B cell (primary cell): ENCODE measurements around the gene ITPR2. TPM values are rescaled to one million over a fixed set of nuclear protein-coding genes. Genes with fewer than 3 reads are reported as not detected.

ENCODE experiments used
- ATAC-seq: fragments of 200-7000 bp; cut with Tn5 transposase; one replicate; pipeline ENCODE4 v1.10.0; 2021; ENCODE audit warnings: low read depth, mild to moderate bottlenecking, moderate number of reproducible peaks, moderate library complexity
- CTCF ChIA-PET: fragments of 350-600 bp; sonication (Branson Sonifier 250); formaldehyde crosslinking; loops from one replicate; lab custom pipeline; 2021; ENCODE audit warnings: antibody characterized with exemption, inconsistent platforms; lab: Charles Lee
- POLR2A ChIA-PET: fragments of 350-600 bp; sonication (Branson Sonifier 250); formaldehyde crosslinking; loops from one replicate; lab custom pipeline; 2021; ENCODE audit warnings: antibody characterized with exemption; lab: Charles Lee
- DNase-seq: peaks from one replicate; pipeline ENCODE4 v3.0.0; 2013
- H2AFZ ChIP-seq: 2 replicates; pipeline ENCODE4 v1.6.1; 2012; ENCODE audit warnings: mild to moderate bottlenecking, low read depth, low read length; ENCODE audit not compliant: insufficient read depth, poor library complexity, severe bottlenecking
- H3K27ac ChIP-seq, 2 donors: 1 replicate in 1 of 2; 2 replicates in 1 of 2; pipeline ENCODE4 v1.5.1; 2012 to 2013; ENCODE audit warnings: low read length in 2 of 2, mild to moderate bottlenecking in 2 of 2, moderate library complexity in 1 of 2
- H3K27me3 ChIP-seq, 4 experiments: fragments of 200-600 bp in 1 of 4; sonication (generic) in 1 of 4; replicated peaks in 1 of 4; 1 replicate in 2 of 4; 2 replicates in 2 of 4; pipeline versions ENCODE4 v1.6.1 to v1.7.0; 2013 to 2016; ENCODE audit warnings: low read length in 3 of 4, mild to moderate bottlenecking in 2 of 4, mixed read lengths in 1 of 4, moderate library complexity in 1 of 4; ENCODE audit not compliant: insufficient read depth in 4 of 4, control insufficient read depth in 3 of 4; ENCODE audit errors: control extremely low read depth in 1 of 4
- H3K36me3 ChIP-seq, 2 experiments: replicated peaks in 1 of 2; 1 replicate in 1 of 2; 2 replicates in 1 of 2; pipeline versions ENCODE4 v1.6.1 to v1.7.1; 2013; ENCODE audit warnings: low read length in 1 of 2; ENCODE audit not compliant: insufficient read depth in 2 of 2, control insufficient read depth in 1 of 2; ENCODE audit errors: control extremely low read depth in 1 of 2, extremely low read depth in 1 of 2
- H3K4me1 ChIP-seq, 2 donors: fragments of 200-600 bp in 1 of 2; sonication (generic) in 1 of 2; 1 replicate in 1 of 2; 2 replicates in 1 of 2; pipeline versions ENCODE4 v1.5.1 to v1.6.1; 2013 to 2017; ENCODE audit warnings: low read length in 2 of 2; ENCODE audit not compliant: control insufficient read depth in 2 of 2, insufficient read depth in 2 of 2
- H3K4me2 ChIP-seq: replicated peaks from 2 replicates; pipeline ENCODE3; 2012; ENCODE audit warnings: mild to moderate bottlenecking, low read depth, low read length; ENCODE audit not compliant: poor library complexity, severe bottlenecking
- H3K4me3 ChIP-seq, 5 experiments: fragments of 200-600 bp in 1 of 5; sonication (generic) in 1 of 5; 1 replicate in 3 of 5; 2 replicates in 2 of 5; pipeline versions ENCODE4 v1.5.1 to v1.7.0; 2011 to 2016; ENCODE audit warnings: low read length in 4 of 5, mild to moderate bottlenecking in 4 of 5, low read depth in 2 of 5, control low read depth in 1 of 5, moderate library complexity in 1 of 5; ENCODE audit not compliant: insufficient read depth in 1 of 5; ENCODE audit errors: control extremely low read depth in 1 of 5, extremely low read depth in 1 of 5
- H3K79me2 ChIP-seq: fragments of 200-600 bp; sonication (generic); one replicate; pipeline ENCODE4 v1.6.0; 2016; ENCODE audit warnings: low read length; ENCODE audit not compliant: control insufficient read depth, insufficient read depth
- H3K9ac ChIP-seq: fragments of 200-600 bp; sonication (generic); 2 replicates; pipeline ENCODE4 v1.6.1; 2017; ENCODE audit warnings: mild to moderate bottlenecking, low read length, moderate library complexity
- H3K9me3 ChIP-seq, 3 donors: one replicate each; pipeline versions ENCODE4 v1.6.1 to v1.7.1; 2013; ENCODE audit warnings: low read length in 2 of 3; ENCODE audit not compliant: control insufficient read depth in 2 of 3, insufficient read depth in 1 of 3; ENCODE audit errors: control extremely low read depth in 1 of 3
- H4K20me1 ChIP-seq: 2 replicates; pipeline ENCODE4 v1.6.0; 2012; ENCODE audit warnings: mild to moderate bottlenecking, low read length; ENCODE audit not compliant: insufficient read depth, control insufficient read depth, poor library complexity, severe bottlenecking
- H3K27ac Mint-ChIP-seq: one replicate; pipeline ENCODE4 v1.8.0; 2021; ENCODE audit warnings: mixed read lengths
- H3K27me3 Mint-ChIP-seq: one replicate; pipeline ENCODE4 v1.8.0; 2021; ENCODE audit warnings: mixed read lengths
- H3K4me1 Mint-ChIP-seq: one replicate; pipeline ENCODE4 v1.8.0; 2021; ENCODE audit warnings: mixed read lengths
- H3K4me3 Mint-ChIP-seq: one replicate; pipeline ENCODE4 v1.8.0; 2021; ENCODE audit warnings: mixed read lengths
- H3K9me3 Mint-ChIP-seq: one replicate; pipeline ENCODE4 v1.8.0; 2022; ENCODE audit warnings: mixed read lengths; ENCODE audit not compliant: insufficient read depth
- EZH2 ChIP-seq: IDR thresholded peaks from 2 replicates; pipeline ENCODE4 v1.6.1; 2012; ENCODE audit warnings: borderline replicate concordance, low read depth, mild to moderate bottlenecking, moderate library complexity, low read length; ENCODE audit not compliant: insufficient read depth, poor library complexity, severe bottlenecking
- WGBS: methylation state at CpG from one replicate; pipeline ENCODE4 v1.1.5; 2013; ENCODE audit warnings: missing lambda C conversion rate; ENCODE audit not compliant: insufficient coverage; 5-methylcytosine and 5-hydroxymethylcytosine counted together
- intact Hi-C: fragments of 100-400 bp; cut with micrococcal nuclease; formaldehyde crosslinking; loops from one replicate; pipeline ENCODE4 v1.10.0; 2022
- polyA plus RNA-seq: library from polyadenylated mRNA; depleted of rRNA; stranded (reverse); fragments of >200 nt; gene quantifications from 2 replicates; pipeline ENCODE4 v1.2.3, GENCODE V29; 2012
- total RNA-seq, 2 donors: library from RNA; stranded (reverse); fragments of 120-200 nt in 1 of 2; gene quantifications; 1 replicate in 1 of 2; 2 replicates in 1 of 2; pipeline versions ENCODE4 v1.2.3 to v1.2.4, GENCODE V29; 2013 to 2022
- TF ChIP-seq, protein P1 (sequence below): fragments of 200-600 bp; IDR thresholded peaks from one replicate; pipeline ENCODE4 v1.8.0; 2022; ENCODE audit warnings: antibody characterized with exemption, mild to moderate bottlenecking

The ITPR2 gene
- total and polyA plus RNA-seq, 2 donors (not counting 1 experiment from before 2014, with no cell fraction given): 4.3 to 113 TPM

DNA sequence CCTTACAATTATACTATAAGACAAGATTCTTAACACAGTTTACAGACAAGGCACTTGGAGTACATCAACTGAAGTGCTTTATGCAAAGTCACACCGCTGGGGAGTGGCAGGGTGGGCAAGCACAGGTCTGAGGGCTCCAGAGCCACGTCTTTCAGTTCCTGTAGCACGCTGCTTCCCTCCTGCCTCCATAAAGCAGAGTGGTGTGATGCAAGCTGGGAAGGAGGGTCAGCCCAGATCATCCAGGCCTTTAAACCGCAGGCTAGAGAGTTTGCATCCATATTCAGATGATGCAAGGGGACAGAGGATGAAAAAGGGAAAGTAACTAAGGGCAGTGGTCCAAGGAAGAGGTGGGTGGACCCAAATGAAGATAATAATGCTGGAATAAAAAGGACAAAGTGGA is 132.6 kb downstream of the ITPR2 start:
- Histone ChIP-seq H3K4me1 (peaks cover 11 to 12% of the 10 kb centered on the region in 2 donors), H4K20me1 (no peaks in the 10 kb centered on the region), H3K79me2 (no peaks in the 10 kb centered on the region), H2AFZ (no peak overlapping the region), H3K9ac (no peak overlapping the region), H3K27me3 (no peaks in the 10 kb centered on the region), H3K4me3 (no peak overlapping the region), H3K27ac (no peak overlapping the region), H3K9me3 (no peaks in the 10 kb centered on the region), H3K36me3 (peaks cover 0 to 20% of the 10 kb centered on the region in 2 experiments), H3K4me2 (no peak overlapping the region)
- no peak for DNase-seq
- no peak for ATAC-seq
- Mint-ChIP-seq H3K4me1 (peaks cover 9% of the 10 kb centered on the region), H3K27ac (no peak overlapping the region), H3K27me3 (no peaks in the 10 kb centered on the region), H3K4me3 (no peak overlapping the region), H3K9me3 (no peaks in the 10 kb centered on the region)
- intact Hi-C loops: loop anchor here (10.0 kb wide), 1 partner anchor 314 kb away; the partner anchor contains the start of gene TM7SF3
- no peak for TF ChIP-seq EZH2
- TF ChIP-seq, protein P1, sequence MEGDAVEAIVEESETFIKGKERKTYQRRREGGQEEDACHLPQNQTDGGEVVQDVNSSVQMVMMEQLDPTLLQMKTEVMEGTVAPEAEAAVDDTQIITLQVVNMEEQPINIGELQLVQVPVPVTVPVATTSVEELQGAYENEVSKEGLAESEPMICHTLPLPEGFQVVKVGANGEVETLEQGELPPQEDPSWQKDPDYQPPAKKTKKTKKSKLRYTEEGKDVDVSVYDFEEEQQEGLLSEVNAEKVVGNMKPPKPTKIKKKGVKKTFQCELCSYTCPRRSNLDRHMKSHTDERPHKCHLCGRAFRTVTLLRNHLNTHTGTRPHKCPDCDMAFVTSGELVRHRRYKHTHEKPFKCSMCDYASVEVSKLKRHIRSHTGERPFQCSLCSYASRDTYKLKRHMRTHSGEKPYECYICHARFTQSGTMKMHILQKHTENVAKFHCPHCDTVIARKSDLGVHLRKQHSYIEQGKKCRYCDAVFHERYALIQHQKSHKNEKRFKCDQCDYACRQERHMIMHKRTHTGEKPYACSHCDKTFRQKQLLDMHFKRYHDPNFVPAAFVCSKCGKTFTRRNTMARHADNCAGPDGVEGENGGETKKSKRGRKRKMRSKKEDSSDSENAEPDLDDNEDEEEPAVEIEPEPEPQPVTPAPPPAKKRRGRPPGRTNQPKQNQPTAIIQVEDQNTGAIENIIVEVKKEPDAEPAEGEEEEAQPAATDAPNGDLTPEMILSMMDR: no peak
- CTCF ChIA-PET: interaction anchor here (1.3 to 1.5 kb wide), 3 partner anchors 28 to 605 kb away, joined by 3 to 6 read pairs (median 4); no protein-coding TSS in a partner anchor
- WGBS: 80% methylated on average over 4 of the region's 4 CpGs
- POLR2A ChIA-PET: no interaction called here

DNA sequence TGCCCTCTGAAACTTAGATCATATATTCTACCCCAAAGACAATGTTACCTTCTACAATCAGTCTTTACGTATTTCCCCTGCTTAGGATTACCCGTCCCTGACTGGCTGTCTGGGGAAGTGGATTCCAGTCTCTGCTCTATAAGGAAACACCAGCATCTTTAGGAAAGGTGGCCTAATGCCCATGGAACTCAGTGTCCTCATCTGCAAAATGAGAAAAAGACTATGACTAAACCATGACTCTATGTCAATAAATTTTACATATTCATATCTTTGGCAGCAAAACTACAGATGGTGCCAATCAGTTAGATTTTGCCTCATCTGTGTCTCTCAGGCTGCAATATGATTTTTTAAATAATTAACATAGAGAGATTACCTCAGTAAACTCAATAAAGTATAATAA is 133.8 kb downstream of the ITPR2 start:
- Histone ChIP-seq H3K9me3 (no peaks in the 10 kb centered on the region), H3K4me2 (no peak overlapping the region), H3K27ac (no peak overlapping the region), H3K27me3 (no peaks in the 10 kb centered on the region), H3K79me2 (no peaks in the 10 kb centered on the region), H4K20me1 (no peaks in the 10 kb centered on the region), H3K4me3 (no peak overlapping the region), H2AFZ (no peak overlapping the region), H3K36me3 (peaks cover 0 to 31% of the 10 kb centered on the region in 2 experiments), H3K9ac (no peak overlapping the region), H3K4me1 (peaks cover 2% of the 10 kb centered on the region in 2 donors)
- TF ChIP-seq EZH2: no peak
- TF ChIP-seq, protein P1: no peak
- POLR2A ChIA-PET: no interaction called here
- ATAC-seq (no peak), DNase-seq (no peak)
- CTCF ChIA-PET: no interaction called here
- Mint-ChIP-seq H3K4me3 (no peak overlapping the region), H3K4me1 (peaks cover 3% of the 10 kb centered on the region), H3K27ac (no peak overlapping the region), H3K9me3 (no peaks in the 10 kb centered on the region), H3K27me3 (no peaks in the 10 kb centered on the region)
- 100% methylated on average over 2 of the region's 2 CpGs for WGBS
- intact Hi-C loops: no loop called here
